HS-27A (cell line): ENCODE data around the gene ZMYND8.
"Not testable (repeated sequence)": the region's sequence is repeated elsewhere in the genome, so short reads cannot be mapped to it uniquely, and the experiment has no call there.

Source experiments
- DNase-seq: peaks from one replicate; pipeline ENCODE4 v3.0.0-alpha.2; 2012; ENCODE audit warnings: low read depth, missing footprints

Gene ZMYND8

DNA sequence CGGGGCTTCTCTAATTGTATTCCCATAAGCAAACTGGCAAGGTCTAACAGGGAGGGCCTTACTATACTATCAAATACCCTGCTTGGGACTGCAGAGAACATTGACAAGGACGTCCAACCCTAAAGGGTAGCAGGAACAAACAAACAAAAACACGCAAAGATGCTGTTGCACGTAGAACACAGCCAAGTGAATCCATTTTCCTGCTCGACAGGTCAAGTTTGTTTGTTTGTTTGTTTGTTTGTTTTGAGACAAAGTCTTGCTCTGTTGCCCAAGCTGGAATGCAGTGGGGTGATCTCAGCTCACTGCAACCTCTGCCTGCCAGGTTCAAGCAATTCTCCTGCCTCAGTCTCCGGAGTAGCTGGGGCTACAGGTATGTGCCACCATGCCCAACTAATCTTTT is 91.3 kb downstream of the ZMYND8 start:
- no peak for DNase-seq

DNA sequence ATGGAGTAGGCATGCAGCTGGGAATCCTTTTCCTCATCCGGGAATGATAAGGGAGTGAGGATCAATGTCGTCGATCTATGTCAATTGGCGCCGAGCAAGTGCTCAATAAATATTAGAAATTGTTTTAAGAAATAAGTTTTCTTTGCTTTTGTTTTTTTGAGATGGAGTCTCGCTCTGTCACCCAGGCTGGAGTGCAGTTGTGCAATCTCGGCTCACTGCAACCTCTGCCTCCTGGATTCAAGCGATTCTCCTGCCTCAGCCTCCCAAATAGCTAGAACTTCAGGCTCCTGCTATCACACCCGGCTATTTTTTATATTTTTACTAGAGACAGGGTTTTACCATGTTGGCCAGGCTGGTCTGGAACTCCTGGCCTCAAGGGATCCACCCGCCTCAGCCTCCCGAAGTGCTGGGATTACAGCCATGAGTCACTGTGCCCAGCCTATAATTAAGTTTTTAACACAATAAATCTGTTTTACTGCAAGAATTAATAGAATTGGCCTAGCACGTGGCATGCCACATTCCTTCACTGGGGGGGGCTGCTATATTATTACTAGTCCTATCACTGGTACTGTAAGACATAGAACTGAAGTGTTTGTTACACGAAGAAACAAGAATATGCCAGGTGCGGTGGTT is 92.2 kb downstream of the ZMYND8 start:
- DNase-seq: not testable (repeated sequence)

DNA sequence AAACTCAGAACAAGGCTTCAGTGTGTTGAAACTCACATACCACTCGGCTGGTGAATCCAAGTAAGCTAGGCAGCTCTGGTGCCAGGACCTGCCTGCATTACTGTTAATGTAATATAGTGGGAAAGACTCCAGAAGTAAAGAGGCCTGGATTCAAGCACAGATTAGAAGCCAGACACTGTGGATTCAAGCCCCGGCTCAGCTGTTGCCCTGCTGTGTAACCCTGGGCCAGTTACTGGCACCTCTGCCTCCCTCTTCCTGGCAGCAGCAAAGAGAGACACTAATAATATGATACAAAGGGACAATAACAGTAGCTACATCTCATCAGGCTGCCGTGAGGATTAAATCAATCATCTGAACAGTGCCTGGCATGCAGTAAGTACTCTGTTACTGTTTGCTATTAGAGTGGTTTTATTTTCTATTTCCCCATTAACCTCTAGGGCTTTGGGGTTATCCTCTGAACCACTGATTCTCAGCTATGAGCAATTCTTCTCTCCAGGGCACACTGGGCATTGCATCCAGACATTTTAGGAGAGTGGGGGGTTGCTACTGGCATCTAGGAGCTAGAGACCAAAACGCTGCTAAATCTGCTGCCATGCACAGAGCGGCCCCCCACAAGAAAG is 92.9 kb downstream of the ZMYND8 start:
- no peak for DNase-seq

DNA sequence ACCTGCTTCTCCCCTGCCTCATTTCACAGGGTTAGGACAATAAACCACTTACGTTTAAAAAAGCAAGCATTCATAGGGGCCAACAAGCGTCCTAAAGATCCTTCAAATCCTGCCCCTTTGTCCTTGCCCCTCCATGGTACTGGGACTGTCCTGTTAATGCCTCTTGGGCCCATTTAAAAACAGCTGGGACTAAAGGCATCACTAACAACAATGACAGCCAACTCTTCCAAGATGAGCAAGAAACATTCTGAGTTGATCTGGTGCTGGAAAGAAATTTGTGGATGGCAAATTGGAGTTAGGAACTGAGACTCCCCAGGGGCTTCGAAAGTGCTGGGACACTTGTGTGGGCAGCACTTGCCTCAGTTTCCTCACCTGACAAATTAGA is 93.4 kb downstream of the ZMYND8 start:
- no peak for DNase-seq

DNA sequence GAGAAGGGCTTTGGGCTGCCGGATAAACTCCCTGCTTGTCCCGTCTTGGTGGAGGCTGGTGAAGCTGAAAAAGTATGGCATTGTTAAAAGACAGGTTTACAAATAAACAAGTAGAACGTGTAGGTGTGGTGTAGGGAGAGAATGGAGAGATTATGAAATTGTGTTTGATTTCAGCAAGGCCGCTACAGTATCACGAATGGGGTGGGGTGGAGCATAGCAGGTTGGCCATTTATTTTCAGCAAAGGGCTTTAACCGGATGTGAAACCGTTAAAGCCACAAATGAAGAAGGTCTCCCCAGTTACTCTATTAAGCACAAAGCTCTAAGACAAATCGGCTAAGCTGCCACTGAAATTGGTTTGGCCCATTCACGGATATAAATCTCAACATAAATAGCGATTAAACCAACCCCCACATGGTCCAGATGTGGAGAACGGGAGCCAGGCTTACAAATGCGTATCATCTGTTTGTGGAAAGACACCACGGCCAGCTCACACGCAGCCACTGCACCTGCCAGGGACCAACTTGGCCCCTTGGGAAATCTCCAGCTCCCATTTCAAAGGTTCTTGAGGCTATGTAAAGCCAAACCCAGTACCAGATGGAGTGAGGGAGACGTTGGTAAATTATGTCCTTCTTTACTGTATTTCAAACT is 94.0 kb downstream of the ZMYND8 start:
- no peak for DNase-seq

DNA sequence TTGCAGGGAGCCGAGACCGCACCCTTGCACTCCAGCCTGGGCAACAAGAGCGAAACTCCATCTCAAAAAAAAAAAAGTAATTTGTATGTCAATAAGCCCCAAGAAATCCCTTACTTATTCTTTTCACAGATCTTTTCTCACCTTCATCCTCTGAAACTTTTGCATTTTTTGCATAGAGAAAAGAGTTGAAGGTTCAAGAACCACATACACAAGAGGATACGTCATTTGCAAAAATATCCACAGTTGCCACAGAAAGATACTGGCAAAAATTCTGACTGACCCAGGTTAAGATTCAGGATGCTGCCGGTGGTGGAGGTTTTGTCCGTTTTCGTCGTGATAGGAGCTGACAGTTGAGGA is 94.5 kb downstream of the ZMYND8 start:
- DNase-seq: no peak

DNA sequence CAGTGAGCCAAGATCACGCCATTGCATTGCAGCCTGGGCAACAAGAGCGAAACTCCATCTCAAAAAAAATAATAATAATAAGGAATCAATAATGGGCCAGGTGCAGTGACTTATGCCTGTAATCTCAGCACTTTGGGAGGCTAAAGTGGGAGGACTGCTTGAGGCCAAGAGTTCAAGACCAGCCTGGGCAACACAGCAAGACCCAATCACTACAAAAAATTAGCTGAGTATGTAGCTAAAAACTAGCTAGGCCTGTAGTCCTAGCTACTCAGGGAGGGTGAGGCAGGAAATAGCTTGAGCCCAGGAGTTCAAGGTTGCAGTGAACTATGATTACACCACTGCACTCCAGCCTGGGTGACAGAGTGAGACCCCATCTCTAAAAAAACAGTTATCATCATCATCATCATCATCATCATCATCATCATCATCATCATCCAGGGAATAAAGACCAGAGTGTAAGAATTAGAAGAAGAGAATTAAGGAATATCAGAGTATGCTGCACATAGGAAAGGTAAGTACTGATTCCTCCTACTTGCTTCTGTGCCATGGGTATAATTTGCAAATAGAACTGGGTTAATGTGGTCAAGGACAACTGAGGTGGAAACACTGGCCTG is 95.2 kb downstream of the ZMYND8 start:
- not testable (repeated sequence) for DNase-seq

DNA sequence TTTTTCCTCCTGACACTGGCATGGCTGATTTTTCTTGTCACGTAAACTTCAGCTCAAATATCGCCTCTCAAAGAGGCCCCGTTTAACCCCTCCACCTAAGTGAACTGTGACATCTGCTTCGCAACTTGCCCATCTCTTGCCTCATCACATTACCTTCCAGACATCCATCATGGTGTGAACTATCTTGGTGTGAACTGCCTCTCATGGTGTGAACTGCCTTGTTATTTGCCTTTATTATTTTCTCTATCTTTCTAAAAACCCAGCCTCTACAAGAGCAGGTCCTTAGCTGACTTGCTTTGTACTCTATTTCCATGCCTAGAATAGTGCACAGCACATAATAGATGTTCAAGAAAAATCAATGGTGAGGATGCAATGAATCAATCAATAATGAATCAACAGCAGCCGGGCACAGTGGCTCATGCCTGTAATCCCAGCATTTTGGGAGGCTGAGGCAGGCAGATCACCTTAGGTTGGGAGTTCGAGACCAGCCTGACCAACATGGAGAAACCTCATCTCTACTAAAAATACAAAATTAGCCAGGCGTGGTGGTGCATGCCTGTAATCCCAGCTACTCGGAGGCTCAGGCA is 95.9 kb downstream of the ZMYND8 start:
- not testable (repeated sequence) for DNase-seq

DNA sequence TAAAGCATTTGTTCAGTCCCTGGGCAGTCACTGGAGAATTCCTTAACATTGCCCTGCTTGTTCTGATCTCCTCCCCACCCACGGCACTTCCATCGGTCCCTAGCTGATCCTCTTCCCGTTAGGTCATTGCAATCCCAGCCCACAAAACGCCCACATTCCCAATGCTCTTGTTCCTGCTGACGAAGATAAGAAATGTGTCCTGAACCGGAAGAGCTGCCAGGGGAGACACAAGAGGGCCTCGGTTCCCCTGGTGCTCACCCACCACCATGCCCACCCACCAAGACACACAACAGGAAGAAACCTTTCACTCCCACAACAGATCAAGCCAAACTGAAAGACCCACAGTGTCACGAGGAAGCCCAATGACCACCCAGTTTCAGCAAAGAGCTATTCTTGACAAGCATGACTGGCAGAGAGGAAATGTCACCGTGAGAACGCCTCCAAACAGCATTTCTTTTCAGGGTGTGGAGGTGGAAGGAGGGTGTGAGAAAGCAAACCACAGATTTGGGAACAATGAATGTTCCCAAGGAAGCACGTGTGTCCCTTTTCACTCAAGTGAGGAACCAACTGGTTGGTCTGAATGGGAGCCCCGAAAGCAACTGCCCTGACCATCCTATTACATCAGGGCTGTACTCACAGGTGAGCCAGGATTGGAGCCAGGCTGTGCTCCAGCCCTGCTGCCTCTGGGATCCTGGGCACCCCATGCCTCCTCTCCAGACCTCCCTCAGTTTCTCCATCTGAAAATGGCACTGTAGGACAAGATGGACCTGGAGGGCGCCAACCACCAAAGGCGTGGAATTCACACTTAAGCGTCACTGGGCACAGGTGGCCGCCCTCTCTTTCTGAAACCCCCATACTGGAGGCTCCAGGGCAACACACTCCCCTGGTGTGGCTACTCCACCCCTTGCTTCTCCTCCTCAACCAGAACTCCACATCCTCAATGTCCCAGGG is 97.5 kb downstream of the ZMYND8 start:
- DNase-seq: no peak

DNA sequence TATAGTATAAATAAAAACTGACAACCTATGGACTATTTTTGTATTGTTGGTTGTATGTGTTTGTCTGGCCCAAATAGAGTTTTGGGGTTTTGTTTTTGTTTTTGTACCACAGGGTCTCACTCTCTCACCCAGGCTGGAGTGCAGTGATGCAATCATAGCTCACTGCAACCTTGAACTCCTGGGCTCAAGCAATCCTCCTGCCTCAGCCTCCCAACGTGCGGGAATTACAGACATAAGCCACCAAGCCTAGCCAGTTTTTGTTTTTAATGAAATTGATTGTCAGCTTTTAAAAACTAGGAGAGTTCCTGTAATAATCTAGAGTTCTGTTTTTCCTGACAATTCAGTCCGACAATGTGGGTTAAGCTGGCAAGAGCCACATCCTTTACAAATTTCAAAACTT is 98.7 kb downstream of the ZMYND8 start:
- DNase-seq: no peak

DNA sequence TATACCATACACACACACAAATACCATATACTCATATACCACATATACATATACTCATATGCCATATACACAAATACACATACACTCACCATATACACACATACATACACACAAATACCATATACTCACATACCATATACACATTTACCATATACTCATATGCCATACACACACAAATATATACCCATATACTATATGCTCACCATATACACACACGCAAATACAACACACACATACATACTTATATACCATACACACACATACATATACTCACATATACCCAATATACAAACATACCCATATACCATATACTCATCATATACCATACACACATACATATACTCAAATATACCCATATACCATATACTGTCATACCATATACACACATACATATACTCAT is 99.2 kb downstream of the ZMYND8 start:
- DNase-seq: no peak

DNA sequence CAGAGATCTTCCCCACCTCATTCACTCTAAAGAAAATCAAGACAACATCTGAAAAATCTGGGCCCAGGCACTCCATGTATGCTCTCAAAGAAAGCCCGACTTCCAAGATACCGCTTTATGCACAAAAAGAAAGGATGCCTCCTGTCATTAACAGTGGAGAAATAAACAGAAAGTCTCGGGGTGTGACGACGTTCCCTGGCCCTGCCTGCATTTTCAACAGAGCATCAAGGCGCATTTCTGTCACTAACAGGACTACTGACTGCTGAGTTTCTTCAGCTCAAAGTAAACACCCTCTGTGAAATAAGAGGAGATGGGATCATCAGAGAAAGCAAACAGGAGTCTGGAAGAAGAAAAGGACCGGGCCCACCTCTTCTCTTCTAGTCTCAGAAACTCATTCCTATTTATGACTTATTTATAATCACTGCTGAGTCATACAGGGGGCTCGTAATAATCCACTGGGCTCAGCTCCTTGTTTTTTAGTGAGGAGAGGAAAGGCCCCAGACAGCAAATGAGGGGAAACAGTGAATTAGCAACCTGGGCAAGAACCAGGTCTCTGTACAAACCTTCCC is 99.7 kb downstream of the ZMYND8 start:
- no peak for DNase-seq

DNA sequence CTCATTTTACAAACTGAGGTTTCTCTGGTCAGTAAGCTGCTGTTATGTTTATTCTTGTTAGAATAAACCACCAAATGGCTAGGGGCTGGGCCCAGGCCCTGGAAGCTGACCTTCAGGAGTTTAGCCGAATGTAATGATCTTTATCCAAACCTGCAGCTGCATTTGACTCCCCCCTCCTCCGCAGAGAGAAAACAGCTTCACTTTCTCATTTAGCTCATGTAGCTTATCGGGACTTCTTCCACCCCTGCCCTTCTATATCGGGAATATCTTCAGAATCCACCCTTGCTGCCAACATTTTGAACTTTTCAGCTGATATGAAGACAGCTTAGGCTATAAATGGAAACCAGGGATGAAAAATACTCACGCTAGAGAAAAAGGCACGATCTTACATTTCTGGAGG is 102.6 kb downstream of the ZMYND8 start:
- no peak for DNase-seq

DNA sequence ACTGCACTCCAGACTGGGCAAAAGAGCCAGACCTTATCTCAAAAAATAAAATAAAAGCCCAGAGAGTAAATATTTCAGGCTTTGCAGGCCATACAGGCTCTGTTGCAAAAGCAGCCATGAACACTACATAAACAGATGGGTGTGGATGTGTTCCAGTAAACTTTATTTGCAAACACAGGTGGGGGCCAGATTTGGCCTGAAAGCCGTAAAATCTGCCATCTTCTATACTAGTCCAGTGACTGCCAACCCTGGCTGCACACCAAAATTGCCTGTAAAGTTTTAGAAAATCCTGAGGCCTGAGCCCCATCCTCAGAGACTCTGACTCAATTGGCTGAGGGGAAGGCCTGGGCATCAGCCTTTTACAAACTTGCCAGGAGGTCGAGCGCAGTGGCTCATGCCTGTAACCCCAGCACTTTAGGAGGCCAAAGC is 103.6 kb downstream of the ZMYND8 start:
- DNase-seq: no peak

DNA sequence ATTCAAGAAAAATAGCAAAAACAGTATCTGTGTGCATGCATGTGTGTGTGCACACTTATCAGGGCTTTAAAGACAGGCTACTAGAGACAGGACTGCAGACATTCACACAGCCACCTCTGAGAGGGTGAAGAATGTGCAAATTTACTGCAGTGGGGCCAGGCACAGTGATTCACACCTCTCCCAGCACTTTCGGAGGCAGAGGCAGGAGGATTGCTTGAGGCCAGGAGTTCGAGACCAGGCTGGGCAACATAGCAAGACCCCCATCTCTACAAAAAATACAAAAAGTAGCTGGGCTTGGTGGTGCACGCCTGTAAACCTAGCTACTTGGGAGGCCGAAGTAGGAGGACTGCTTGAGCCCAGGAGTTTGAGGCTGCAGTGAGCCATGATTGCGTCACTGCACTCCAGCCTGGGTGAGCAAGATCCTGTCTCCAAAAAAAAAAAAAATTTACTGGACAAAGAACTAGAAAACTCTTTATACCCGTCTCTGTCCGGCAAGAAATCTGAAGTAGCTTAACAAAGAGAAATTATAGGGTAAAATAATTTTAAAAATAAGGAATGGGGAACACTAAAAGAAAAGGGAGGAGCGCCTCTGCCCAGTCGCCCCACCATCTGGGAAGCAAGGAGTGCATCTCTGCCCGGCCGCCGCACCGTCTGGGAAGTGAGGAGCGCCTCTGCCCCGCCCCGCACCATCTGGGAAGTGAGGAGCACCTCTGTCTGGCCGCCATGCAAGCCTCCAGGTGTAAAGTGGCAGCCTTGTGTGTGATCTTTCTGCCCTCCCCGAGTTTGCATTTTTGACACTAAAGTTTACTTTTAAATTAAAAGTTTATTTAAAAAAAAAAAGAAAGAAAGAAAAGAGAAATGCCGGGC is 105.1 kb downstream of the ZMYND8 start:
- DNase-seq: no peak

DNA sequence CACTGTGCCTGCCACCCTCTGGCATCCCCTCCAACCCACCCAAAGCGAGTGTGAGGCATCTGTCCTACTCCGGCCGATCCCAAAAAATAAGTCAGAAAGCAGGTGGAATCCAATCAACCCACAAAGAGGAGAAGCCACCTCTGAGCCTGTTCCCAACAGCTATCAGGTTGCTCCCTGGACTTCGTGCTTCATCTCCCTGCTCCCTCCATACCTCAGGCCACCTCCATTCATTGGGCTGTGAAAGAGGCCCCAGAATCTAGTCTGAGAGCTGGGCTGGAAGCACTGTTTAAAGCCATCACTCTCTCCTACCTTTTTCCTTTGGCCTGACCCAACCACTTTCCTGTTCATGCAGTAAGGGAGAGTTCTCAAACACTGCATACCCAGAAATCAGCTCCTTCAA is 106.1 kb downstream of the ZMYND8 start:
- DNase-seq: no peak

DNA sequence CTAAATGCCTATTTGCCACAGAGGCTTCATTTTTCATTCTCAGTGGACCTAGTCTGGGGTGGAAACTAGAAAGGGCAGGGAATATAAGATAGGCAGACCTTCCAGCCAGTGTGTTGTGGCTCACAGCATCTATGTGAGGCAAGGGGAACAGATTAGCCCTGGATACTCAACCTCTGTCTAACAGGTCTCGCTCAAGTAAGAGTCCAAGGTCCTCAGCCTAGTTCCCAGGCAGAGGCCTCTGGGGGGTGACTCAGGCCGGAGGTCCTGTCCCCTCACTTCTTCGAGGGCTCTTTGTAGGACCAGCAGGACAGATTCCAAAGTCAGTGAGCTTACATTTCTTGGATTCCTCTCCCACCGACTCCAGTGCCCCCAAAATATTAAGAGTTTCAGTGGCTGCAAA is 106.6 kb downstream of the ZMYND8 start:
- DNase-seq: no peak

DNA sequence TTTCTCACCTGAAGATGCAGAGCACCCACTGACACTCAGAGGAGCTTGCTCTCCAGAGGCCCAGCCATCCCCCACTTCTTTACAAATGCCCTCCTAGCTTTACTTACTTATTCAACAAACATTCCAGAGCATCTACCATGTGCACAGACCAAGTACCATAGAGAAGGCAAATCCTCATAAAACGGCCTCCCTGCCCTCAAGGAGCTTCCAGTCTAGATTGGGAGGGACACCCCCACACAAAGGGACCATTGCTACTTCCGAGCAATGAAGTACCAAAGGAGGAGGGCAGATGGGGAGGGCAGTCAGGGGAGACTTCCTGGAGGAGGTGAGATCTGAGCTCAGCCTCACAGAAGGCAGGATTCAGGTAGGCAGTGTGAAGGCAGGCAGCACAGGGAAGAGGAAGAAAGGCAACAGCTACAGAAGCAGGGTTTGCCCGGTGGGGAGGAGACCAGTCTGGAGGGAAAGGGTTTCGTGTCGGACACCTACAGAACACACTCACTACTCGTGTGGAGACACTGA is 108.0 kb downstream of the ZMYND8 start:
- no peak for DNase-seq

DNA sequence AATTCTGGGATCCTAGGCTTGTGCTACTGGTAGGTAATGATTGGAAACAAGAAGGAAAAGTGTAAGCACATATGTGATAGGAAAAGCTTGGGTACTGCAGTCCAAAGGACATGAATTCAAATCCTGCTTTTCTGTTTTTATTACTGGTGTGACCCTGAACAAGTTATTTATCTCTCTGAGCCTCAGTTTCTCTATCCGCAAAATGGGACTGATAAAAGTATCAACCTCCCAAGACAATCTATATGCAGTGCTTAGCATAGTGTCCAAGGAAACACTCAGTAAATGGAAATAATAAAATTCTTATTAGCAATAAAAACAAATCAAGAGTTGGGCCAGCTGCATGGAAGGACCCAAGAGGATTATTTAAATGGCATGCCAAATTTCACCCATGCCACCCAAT is 108.5 kb downstream of the ZMYND8 start:
- DNase-seq: no peak

DNA sequence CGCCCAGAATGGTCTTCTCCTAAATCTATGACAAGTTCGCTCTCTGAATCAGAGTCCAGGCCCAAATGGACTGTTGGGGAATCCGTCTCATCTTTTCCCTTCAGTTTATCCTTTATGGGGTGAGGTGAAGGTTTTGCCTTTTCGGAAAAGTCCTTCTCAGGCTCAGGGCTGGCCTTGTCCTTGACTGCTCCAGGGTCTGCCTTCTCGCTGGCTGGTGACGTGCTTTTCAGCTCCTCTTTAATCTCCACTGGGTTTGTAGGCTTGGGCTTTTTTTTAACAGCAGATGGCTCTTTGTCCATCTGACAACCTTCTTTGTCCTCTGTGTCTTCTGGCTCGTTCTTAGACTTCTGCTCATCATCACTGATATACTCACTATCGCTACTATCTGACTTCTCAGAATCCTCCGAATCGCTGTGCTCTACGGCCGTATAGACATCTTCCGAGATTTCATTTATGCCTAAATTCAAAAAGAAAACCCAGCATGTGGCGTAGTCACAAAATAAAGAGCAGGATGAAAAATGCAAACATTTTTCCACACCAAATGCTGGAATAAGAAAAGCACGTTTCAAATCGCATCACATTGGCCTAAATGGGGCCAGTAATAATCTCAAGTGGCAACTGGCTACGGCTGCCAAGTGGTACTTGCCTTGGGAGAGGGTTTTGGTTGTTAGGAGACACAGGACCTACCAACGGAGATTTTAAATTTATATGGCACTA is 110.3 kb downstream of the ZMYND8 start:
- DNase-seq: no peak
